IPS-20b (cell line): ENCODE measurements around the gene C16orf95.
A peak's percentile ranks its signal among the peaks of the same experiment; 100 is the strongest.

ENCODE experiments used
- H3K27ac ChIP-seq: one replicate; pipeline ENCODE4 v1.5.1; 2013; ENCODE audit warnings: low read length
- H3K27me3 ChIP-seq: 2 replicates; pipeline ENCODE4 v1.6.1; 2013; ENCODE audit warnings: mild to moderate bottlenecking, low read length, inconsistent platforms; ENCODE audit not compliant: insufficient read depth
- H3K36me3 ChIP-seq: 2 replicates; pipeline ENCODE4 v1.6.1; 2013; ENCODE audit warnings: low read depth, mild to moderate bottlenecking, inconsistent platforms, low read length, moderate library complexity; ENCODE audit not compliant: insufficient read depth
- H3K4me1 ChIP-seq: 2 replicates; pipeline ENCODE4 v1.6.1; 2013; ENCODE audit warnings: mild to moderate bottlenecking, control low read depth, inconsistent platforms, low read length, moderate library complexity; ENCODE audit not compliant: insufficient read depth
- H3K4me3 ChIP-seq: 2 replicates; pipeline ENCODE4 v1.5.1; 2013; ENCODE audit warnings: mild to moderate bottlenecking, low read length, inconsistent platforms
- H3K9ac ChIP-seq: 2 replicates; pipeline ENCODE4 v1.6.1; 2013; ENCODE audit warnings: low read depth, mild to moderate bottlenecking, inconsistent platforms, low read length, moderate library complexity
- H3K9me3 ChIP-seq: 2 replicates; pipeline ENCODE4 v1.6.1; 2013; ENCODE audit warnings: mild to moderate bottlenecking, low read depth, low read length, inconsistent platforms; ENCODE audit not compliant: insufficient read depth

The C16orf95 gene

GRCh38 chr16:87319997-87320491, 2.9 kb upstream of the C16orf95 start:
- no peak overlapping the region for H3K4me3 ChIP-seq
- no peaks in the 10 kb centered on the region for H3K9me3 ChIP-seq
- H3K27ac ChIP-seq = no peak overlapping the region
- no peaks in the 10 kb centered on the region for H3K36me3 ChIP-seq
- H3K27me3 ChIP-seq = no peaks in the 10 kb centered on the region
- H3K9ac ChIP-seq = no peak overlapping the region
- H3K4me1 ChIP-seq = no peaks in the 10 kb centered on the region

- Histone ChIP-seq H3K9ac (no peak overlapping the region), H3K4me3 (0 out of 2 replicates have a peak overlapping the region, but pooled peaks have one; percentile 94)
Observed at GRCh38 chr16:87319011-87319410, 1.8 kb upstream of the C16orf95 start.

GRCh38 chr16:87317750-87318644, 805 bp upstream of the C16orf95 start:
- no peaks in the 10 kb centered on the region for H3K4me1 ChIP-seq
- H3K36me3 ChIP-seq = no peaks in the 10 kb centered on the region
- peak overlapping the region; percentile 57 for H3K27ac ChIP-seq

More at GRCh38 chr16:87319011-87319410, 1.8 kb upstream of the C16orf95 start:
- Histone ChIP-seq H3K36me3 (no peaks in the 10 kb centered on the region), H3K4me1 (no peaks in the 10 kb centered on the region), H3K9me3 (no peaks in the 10 kb centered on the region), H3K27me3 (no peaks in the 10 kb centered on the region), H3K27ac (no peak overlapping the region)

GRCh38 chr16:87316450-87316922, 706 bp downstream of the C16orf95 start:
- Histone ChIP-seq H3K9me3 (no peaks in the 10 kb centered on the region), H3K4me1 (no peaks in the 10 kb centered on the region), H3K36me3 (no peaks in the 10 kb centered on the region), H3K27me3 (no peaks in the 10 kb centered on the region), H3K9ac (peak overlapping the region; percentile 98; the same call in 1 of the 2 replicates), H3K4me3 (peak overlapping the region; percentile 94), H3K27ac (no peak overlapping the region)

More at GRCh38 chr16:87317750-87318644, 805 bp upstream of the C16orf95 start:
- Histone ChIP-seq H3K4me3 (peak overlapping the region; percentile 94), H3K9me3 (no peaks in the 10 kb centered on the region), H3K27me3 (no peaks in the 10 kb centered on the region), H3K9ac (peak overlapping the region; percentile 98)

- Histone ChIP-seq H3K4me3 (no peak overlapping the region), H3K27ac (no peak overlapping the region), H3K27me3 (no peaks in the 10 kb centered on the region), H3K9ac (no peak overlapping the region), H3K36me3 (no peaks in the 10 kb centered on the region), H3K9me3 (no peaks in the 10 kb centered on the region), H3K4me1 (no peaks in the 10 kb centered on the region)
Observed at GRCh38 chr16:87314990-87315420, 2.2 kb downstream of the C16orf95 start.

GRCh38 chr16:87312008-87312407, 5.2 kb downstream of the C16orf95 start:
- H3K9ac ChIP-seq = no peak overlapping the region
- no peak overlapping the region for H3K4me3 ChIP-seq
- H3K36me3 ChIP-seq = no peaks in the 10 kb centered on the region
- H3K4me1 ChIP-seq = no peaks in the 10 kb centered on the region
- no peaks in the 10 kb centered on the region for H3K9me3 ChIP-seq
- no peak overlapping the region for H3K27ac ChIP-seq
- no peaks in the 10 kb centered on the region for H3K27me3 ChIP-seq

GRCh38 chr16:87311387-87311786, 5.8 kb downstream of the C16orf95 start:
- Histone ChIP-seq H3K36me3 (no peaks in the 10 kb centered on the region), H3K4me3 (no peak overlapping the region), H3K9me3 (no peaks in the 10 kb centered on the region), H3K9ac (no peak overlapping the region), H3K4me1 (no peaks in the 10 kb centered on the region; the same call in 1 of the 2 replicates), H3K27ac (no peak overlapping the region), H3K27me3 (no peaks in the 10 kb centered on the region)

GRCh38 chr16:87310610-87311009, 6.6 kb downstream of the C16orf95 start:
- Histone ChIP-seq H3K27me3 (no peaks in the 10 kb centered on the region), H3K36me3 (no peaks in the 10 kb centered on the region), H3K4me3 (no peak overlapping the region), H3K9ac (no peak overlapping the region), H3K4me1 (peaks cover 6% of the 10 kb centered on the region), H3K9me3 (no peaks in the 10 kb centered on the region), H3K27ac (no peak overlapping the region)

- H3K4me3 ChIP-seq = no peak overlapping the region
- no peak overlapping the region for H3K27ac ChIP-seq
- H3K4me1 ChIP-seq = peaks cover 6% of the 10 kb centered on the region
- H3K36me3 ChIP-seq = no peaks in the 10 kb centered on the region
- no peaks in the 10 kb centered on the region for H3K27me3 ChIP-seq
- no peak overlapping the region for H3K9ac ChIP-seq
- H3K9me3 ChIP-seq = no peaks in the 10 kb centered on the region
Observed at GRCh38 chr16:87309620-87310525, 7.3 kb downstream of the C16orf95 start.

GRCh38 chr16:87308826-87309225, 8.4 kb downstream of the C16orf95 start:
- no peak overlapping the region for H3K27ac ChIP-seq
- H3K4me1 ChIP-seq = peaks cover 6% of the 10 kb centered on the region
- H3K27me3 ChIP-seq = no peaks in the 10 kb centered on the region
- H3K9ac ChIP-seq = no peak overlapping the region
- no peak overlapping the region for H3K4me3 ChIP-seq
- H3K36me3 ChIP-seq = no peaks in the 10 kb centered on the region
- no peaks in the 10 kb centered on the region for H3K9me3 ChIP-seq

- Histone ChIP-seq H3K27me3 (no peaks in the 10 kb centered on the region), H3K4me1 (peaks cover 6% of the 10 kb centered on the region), H3K36me3 (no peaks in the 10 kb centered on the region), H3K27ac (no peak overlapping the region), H3K9ac (no peak overlapping the region), H3K4me3 (no peak overlapping the region), H3K9me3 (no peaks in the 10 kb centered on the region)
Observed at GRCh38 chr16:87306516-87306915, 10.7 kb downstream of the C16orf95 start.
